Measurements from ENCODE around the gene FES.
"Not testable (repeated sequence)": the region's sequence is repeated elsewhere in the genome, so short reads cannot be mapped to it uniquely, and the experiment has no call there.

GRCh38 chr15:90928106-90928505, 43.8 kb downstream of the FES start:
- TF ChIP-seq, protein P1, sequence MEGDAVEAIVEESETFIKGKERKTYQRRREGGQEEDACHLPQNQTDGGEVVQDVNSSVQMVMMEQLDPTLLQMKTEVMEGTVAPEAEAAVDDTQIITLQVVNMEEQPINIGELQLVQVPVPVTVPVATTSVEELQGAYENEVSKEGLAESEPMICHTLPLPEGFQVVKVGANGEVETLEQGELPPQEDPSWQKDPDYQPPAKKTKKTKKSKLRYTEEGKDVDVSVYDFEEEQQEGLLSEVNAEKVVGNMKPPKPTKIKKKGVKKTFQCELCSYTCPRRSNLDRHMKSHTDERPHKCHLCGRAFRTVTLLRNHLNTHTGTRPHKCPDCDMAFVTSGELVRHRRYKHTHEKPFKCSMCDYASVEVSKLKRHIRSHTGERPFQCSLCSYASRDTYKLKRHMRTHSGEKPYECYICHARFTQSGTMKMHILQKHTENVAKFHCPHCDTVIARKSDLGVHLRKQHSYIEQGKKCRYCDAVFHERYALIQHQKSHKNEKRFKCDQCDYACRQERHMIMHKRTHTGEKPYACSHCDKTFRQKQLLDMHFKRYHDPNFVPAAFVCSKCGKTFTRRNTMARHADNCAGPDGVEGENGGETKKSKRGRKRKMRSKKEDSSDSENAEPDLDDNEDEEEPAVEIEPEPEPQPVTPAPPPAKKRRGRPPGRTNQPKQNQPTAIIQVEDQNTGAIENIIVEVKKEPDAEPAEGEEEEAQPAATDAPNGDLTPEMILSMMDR (IDR thresholded peaks at IDR 0.05): not testable (repeated sequence)
- not testable (repeated sequence) for TF ChIP-seq POLR2A (IDR thresholded peaks at IDR 0.05)
